Pulmonary artery endothelial cell (primary cell): ENCODE results near the gene CXCR1. TPM values are rescaled to one million over a fixed set of nuclear protein-coding genes. Genes with fewer than 3 reads are reported as not detected.
A peak's percentile ranks its signal among the peaks of the same experiment; 100 is the strongest.
"Not testable (repeated sequence)": the region's sequence is repeated elsewhere in the genome, so short reads cannot be mapped to it uniquely, and the experiment has no call there.

Source experiments
- DNase-seq: peaks from one replicate; pipeline ENCODE4 v3.0.0-alpha.2; 2011; ENCODE audit warnings: low read depth, low spot score
- total RNA-seq: library from RNA; depleted of rRNA; stranded (reverse); fragments of >200 nt; gene quantifications from 2 replicates; pipeline ENCODE4 v1.2.3, GENCODE V29; 2014

CXCR1 gene
- total RNA-seq, result not detected in 2 replicates

- DNase-seq, result no peak
These were observed at the start of gene CXCR1 for GRCh38 chr2:218166791-218167190. Gene CXCR1, minus strand, starts transcription at chr2:218166962. Its CDS starts 1,751 bp downstream, at chr2:218165211.

DNA sequence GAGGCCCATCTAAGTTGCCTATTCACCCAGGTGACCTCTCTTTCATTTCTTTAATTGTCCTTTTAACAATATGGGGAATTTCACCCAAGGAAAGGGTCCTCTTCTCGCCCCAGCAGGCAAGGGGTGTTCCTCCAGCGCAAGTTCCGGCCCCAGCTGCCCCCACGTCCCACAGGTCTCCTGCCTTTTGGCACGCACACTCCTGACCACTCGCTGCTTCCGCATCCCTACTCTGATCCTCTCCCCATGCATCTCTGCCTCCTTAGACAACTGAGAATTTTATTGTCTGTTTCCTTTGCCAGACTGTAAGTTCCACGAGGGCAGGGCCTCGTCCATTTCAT is 49.5 kb upstream of the CXCR1 start:
- DNase-seq, result no peak

DNA sequence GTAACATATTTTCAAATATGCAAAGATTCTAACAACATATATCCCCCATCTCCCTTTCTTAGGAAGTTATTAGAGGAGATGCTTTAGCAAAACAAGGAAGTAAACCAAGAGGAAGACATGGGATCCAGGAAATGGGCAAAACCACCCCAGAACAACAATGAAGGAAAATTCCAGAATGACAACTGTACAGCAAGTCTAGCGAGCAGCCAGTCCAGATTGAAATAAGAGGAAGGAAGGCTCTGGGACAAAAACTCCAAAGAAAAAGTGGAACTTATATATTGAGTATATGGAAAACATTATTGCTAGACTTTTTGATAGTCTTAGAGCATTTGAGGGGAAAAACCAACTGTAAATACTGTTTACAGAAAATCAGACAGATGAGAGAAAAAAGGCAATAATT is 47.4 kb upstream of the CXCR1 start:
- DNase-seq, result no peak

GRCh38 chr2:218209078-218209477 is 42.3 kb upstream of the CXCR1 start:
- DNase-seq, result no peak

DNA sequence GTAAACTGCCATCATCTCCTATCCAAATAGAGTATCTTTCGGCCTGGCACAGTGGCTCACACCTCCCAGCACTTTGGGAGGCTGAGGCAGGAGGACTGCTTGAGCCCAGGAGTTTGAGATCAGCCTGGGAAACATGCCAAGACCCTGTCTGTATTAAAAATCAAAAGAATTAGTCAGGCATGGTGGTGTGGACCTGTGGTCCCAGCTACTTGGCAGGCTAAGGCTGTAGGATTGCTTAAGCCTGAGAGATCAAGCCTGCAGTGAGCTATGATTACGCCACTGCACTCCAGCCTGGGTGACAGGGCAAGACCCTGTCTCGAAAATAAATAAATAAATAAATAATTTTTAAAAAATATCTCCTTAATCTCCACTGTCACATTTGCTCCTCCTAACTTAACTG is 35.5 kb upstream of the CXCR1 start:
- DNase-seq, result no peak

DNA sequence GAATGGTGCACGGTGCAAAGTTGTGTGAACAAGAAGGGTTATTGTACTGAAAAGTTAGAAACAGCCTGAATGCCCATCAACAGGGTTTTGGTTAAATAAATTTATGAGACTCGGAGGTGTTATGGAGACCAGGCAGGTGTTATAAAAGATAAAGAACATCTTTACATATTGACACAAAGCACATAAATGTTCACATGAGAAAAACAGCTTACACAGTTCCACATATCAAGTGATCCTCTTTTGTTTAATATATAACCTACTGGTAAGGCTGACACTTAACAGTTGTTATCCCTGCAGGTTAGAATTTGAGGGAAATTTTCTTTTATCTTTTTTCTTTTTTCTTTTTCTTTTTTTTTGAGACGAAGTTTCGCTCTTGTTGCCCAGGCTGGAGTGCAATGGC is 30.2 kb upstream of the CXCR1 start:
- no peak for DNase-seq

DNA sequence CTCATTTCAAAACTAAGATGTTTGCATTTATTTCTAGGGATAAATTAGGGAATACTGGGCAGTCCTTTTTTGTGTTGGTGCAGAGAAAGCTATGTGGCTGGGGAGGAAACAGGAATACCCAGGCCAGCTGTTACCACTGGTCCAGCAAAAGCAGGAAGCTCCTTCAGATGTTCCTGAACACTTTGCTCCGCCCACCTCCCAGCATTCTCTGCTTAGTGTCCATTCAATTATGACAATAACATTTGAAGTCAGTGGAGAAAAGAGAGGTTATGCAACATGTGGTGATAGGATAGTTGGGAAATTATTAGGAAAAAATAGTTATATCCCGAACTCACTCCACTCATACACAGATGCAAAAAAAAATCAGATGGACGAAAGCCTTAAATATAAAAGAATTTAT is 28.1 kb upstream of the CXCR1 start:
- no peak for DNase-seq

- DNase-seq, result no peak
These were observed 26.9 kb upstream of the CXCR1 start for GRCh38 chr2:218193701-218194100.

DNA sequence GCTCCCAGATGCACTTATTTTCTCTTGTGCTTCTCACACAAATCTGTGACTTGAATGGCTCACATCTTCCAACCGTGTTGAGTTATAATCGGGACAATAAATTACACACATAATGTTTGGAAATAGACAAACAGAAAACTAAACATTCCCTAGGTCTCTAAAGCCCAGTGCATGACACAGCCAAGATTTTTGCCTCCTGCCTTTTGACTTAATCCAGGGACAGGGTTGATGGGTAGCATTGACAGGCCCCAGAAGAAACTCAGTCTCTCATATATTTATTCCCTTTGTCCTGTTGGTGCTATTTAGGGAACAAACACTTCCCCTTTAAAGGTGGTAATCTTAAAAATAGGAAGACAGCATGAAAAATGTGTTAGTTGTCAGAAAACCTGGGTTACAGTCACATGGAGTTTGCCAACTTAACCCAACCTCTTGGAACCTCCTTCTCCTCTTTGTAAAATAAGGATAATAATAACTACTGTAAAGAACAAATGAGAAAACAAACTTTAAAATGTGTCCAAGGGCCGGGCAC is 26.2 kb upstream of the CXCR1 start:
- no peak for DNase-seq

DNA sequence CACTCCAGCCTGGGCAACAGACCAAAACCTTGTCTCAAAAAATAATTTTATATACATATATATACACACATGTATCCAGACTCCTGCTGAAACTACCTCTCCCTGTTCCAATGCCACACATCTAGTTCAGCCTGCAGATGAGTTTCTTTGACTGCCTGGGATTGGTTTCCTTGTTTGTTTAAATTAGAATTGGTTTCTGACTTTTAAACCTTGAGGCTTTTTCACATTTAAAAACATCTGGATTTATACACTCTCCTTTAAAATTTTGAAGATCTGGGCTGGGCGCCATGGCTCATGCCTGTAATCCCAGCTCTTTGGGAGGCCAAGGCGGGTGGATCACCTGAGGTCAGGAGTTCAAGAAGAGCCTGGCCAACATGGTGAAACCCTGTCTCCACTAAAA is 21.8 kb upstream of the CXCR1 start:
- no peak for DNase-seq

- no peak for DNase-seq
These were observed 20.7 kb upstream of the CXCR1 start for GRCh38 chr2:218187296-218188015.

- no peak for DNase-seq
These were observed 20.1 kb upstream of the CXCR1 start for GRCh38 chr2:218186876-218187275.

DNA sequence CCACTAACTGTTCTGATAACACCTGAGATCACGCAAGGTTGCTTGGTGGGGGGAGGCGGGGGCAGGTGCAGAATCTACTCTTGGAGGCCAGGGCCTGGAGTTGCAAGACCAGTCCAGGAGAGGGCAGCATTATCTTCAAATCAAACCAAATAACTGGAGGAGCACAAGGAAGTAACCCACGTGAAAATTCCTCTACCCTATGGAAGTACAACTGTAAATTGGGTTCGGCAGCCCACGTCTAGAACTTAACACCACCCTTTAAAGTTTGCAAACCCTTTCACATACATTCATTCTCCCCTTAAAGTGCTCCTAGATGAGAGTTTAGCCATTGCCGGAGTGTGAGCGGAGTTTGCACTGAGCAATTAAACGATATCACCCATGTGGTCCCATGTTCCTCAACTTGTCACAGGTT is 19.6 kb upstream of the CXCR1 start:
- peak; percentile 35 for DNase-seq

- DNase-seq, result no peak
These were observed 17.6 kb upstream of the CXCR1 start for GRCh38 chr2:218184331-218184730.

- DNase-seq, result no peak
These were observed 13.8 kb upstream of the CXCR1 start for GRCh38 chr2:218180467-218181114.

- DNase-seq, result no peak
These were observed 13.0 kb upstream of the CXCR1 start for GRCh38 chr2:218179782-218180181.

- DNase-seq, result no peak
These were observed 6.1 kb upstream of the CXCR1 start for GRCh38 chr2:218172845-218173244.

- DNase-seq, result not testable (repeated sequence)
These were observed 5.0 kb upstream of the CXCR1 start for GRCh38 chr2:218171744-218172143.

DNA sequence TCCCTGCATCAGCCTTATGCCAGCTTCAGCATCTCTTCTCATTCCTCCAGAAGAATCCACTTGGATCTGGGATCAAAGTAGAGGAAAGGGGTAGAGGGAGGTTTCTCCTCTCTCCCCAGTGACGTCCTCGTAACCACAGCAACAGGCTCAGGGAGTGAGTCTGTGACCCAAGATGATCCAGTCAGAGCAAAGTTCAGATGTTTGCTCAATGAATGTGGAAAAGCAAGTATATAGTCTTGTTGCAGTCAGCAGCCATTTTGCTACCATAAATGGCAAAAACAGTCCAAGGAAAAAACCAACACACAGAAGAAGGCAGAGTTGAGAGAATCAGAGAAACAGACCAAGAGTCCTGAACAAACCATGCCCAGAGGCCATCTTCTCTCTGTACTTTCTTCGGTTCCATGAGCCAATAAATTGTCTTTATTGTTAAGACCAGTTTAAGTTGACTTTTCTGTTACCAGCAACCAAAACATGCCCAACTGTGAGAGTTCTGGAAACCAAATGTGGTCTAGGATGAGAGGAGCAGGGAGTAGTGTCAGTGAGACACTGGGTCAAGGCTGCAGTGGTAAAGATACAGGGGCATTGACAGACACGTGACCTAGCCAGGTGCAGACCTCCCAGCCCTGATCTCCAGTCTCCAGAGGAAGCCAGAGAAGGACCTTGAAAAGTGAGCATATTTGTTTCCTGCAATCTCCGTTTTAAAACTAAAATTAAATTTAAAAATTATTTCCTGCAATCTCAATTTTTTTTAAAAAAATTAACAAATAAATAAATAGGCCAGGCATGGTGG is 3.2 kb upstream of the CXCR1 start:
- no peak for DNase-seq

DNA sequence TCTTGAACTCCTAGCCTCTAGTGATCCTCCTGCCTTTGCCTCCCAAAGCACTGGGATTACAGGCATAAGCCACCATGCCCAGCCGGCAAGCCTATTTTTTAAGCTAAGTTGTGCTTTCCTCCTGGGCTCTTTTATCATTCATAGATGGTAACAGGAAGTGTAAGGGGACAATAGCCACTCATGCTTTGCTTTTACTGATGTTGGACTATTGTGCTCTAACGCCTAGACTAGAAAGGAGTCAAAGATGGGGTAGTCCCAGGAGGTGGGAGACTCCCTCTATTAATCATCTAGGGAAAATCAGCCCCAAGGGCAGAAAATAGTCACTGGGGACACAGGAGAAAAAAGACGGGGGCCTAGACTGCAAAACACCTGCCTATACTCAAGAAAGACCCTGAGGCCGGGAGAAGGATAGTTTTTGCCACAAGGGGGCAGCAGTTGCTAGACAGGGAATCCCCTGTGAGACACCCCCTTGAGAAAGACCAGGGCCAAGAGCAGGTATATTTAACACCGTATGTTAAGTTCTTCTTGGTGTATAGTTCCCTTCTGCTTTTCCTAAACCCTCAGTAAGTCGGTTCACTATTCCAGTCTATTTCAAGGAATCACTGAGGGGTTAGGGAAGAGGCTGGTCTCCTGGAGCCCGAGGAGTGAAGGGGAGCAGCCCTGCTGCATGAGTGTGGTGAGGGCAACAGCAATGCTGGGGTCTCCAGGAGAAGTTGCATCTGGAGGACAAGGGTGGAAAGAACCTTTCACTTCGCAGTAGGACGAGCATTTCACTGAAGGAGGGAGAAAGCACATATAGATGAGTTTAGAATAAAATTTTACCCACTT is 2.1 kb upstream of the CXCR1 start:
- DNase-seq, result no peak

- DNase-seq, result no peak
These were observed 1.3 kb upstream of the CXCR1 start for GRCh38 chr2:218168016-218168415.
